Measurements from ENCODE around the gene SMIM22. TPM values are rescaled to one million over a fixed set of nuclear protein-coding genes. Genes with fewer than 3 reads are reported as not detected.

Gene SMIM22
- total RNA-seq, 1 experiment from 2014 or later: not detected

DNA sequence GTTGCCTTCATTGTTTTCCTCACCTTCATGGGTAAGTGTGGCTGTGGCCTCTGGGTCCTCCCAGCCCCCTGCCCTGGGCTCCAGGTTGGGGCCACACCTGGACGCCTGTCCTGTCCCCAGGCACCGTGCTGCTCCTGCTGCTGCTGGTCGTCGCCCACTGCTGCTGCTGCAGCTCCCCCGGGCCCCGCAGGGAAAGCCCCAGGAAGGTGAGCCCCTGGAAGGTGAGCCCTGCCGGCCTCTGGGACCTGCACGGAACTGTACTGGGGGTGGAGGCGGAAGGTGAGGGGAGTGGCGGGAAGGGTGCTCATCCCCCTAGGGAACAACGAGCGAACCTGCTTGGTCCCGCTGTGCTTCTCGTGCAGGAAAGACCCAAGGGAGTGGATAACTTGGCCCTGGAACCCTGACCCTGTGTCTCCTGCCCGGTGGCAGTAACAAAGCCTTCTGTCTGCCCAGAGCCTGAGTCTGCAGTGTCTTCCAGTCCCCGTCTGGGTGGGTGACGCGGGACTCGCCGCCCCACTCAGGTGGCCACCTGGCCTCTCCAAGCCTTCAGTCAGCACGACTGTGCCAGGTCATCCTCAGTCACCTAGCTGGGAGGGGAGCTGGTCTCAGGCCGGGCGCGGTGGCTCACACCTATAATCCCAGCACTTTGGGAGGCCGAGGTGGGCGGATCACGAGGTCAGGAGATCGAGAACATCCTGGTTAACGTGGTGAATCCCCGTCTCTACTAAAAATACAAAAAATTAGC is 831 bp downstream of the SMIM22 start:
- CTCF ChIA-PET: no interaction called here
- DNase-seq (ENCODE audit: low spot score): no peak
- POLR2A ChIA-PET (ENCODE audit: low non-redundant PET): no interaction called here
- no peak overlapping the region for H3K27ac ChIP-seq (ENCODE audit: low read depth, low read length, poor library complexity, severe bottlenecking)
- H3K36me3 ChIP-seq (ENCODE audit: insufficient read depth, low read length, poor library complexity, severe bottlenecking): no peaks in the 10 kb centered on the region
- H3K27me3 ChIP-seq (replicated peaks; ENCODE audit: insufficient read depth, low read depth, low read length, poor library complexity): no peaks in the 10 kb centered on the region
- no TSS peak for BruUV-seq (replicated peaks)
- H3K9me3 ChIP-seq (ENCODE audit: low read depth, low read length, poor library complexity, severe bottlenecking): no peaks in the 10 kb centered on the region
- TF ChIP-seq CTCF (conservative IDR thresholded peaks at IDR 0.05; ENCODE audit: low read depth, low read length) (no peak), EZH2 (IDR thresholded peaks at IDR 0.05; ENCODE audit: borderline replicate concordance, low read depth, low read length, poor library complexity, severe bottlenecking) (no peak)
- intact Hi-C loops (cut with micrococcal nuclease; ENCODE audit: unreplicated experiment): no loop called here
- H3K4me3 ChIP-seq (ENCODE audit: low read depth, low read length, poor library complexity, severe bottlenecking): no peak overlapping the region
- H3K4me1 ChIP-seq (ENCODE audit: insufficient read depth, low read length, poor library complexity, severe bottlenecking): no peaks in the 10 kb centered on the region

- ChIA-PET CTCF (no interaction called here), POLR2A (ENCODE audit: low non-redundant PET) (no interaction called here)
- H3K27me3 ChIP-seq (replicated peaks; ENCODE audit: insufficient read depth, low read depth, low read length, poor library complexity): no peaks in the 10 kb centered on the region
- no peak overlapping the region for H3K27ac ChIP-seq (ENCODE audit: low read depth, low read length, poor library complexity, severe bottlenecking)
- no peaks in the 10 kb centered on the region for H3K36me3 ChIP-seq (ENCODE audit: insufficient read depth, low read length, poor library complexity, severe bottlenecking)
- no peak overlapping the region for H3K4me3 ChIP-seq (ENCODE audit: low read depth, low read length, poor library complexity, severe bottlenecking)
- BruUV-seq (replicated peaks): no TSS peak
- intact Hi-C loops (cut with micrococcal nuclease; ENCODE audit: unreplicated experiment): no loop called here
- DNase-seq (ENCODE audit: low spot score): no peak
- no peaks in the 10 kb centered on the region for H3K9me3 ChIP-seq (ENCODE audit: low read depth, low read length, poor library complexity, severe bottlenecking)
- no peaks in the 10 kb centered on the region for H3K4me1 ChIP-seq (ENCODE audit: insufficient read depth, low read length, poor library complexity, severe bottlenecking)
- TF ChIP-seq CTCF (conservative IDR thresholded peaks at IDR 0.05; ENCODE audit: low read depth, low read length): no peak
- TF ChIP-seq EZH2 (IDR thresholded peaks at IDR 0.05; ENCODE audit: borderline replicate concordance, low read depth, low read length, poor library complexity, severe bottlenecking): no peak
Measured at GRCh38 chr16:4796982-4797804, 2.0 kb downstream of the SMIM22 start.

GRCh38 chr16:4797805-4798252 is 2.7 kb downstream of the SMIM22 start:
- Histone ChIP-seq H3K27me3 (replicated peaks; ENCODE audit: insufficient read depth, low read depth, low read length, poor library complexity) (no peaks in the 10 kb centered on the region), H3K9me3 (ENCODE audit: low read depth, low read length, poor library complexity, severe bottlenecking) (no peaks in the 10 kb centered on the region), H3K36me3 (ENCODE audit: insufficient read depth, low read length, poor library complexity, severe bottlenecking) (no peaks in the 10 kb centered on the region), H3K27ac (ENCODE audit: low read depth, low read length, poor library complexity, severe bottlenecking) (no peak overlapping the region), H3K4me3 (ENCODE audit: low read depth, low read length, poor library complexity, severe bottlenecking) (no peak overlapping the region), H3K4me1 (ENCODE audit: insufficient read depth, low read length, poor library complexity, severe bottlenecking) (no peaks in the 10 kb centered on the region)
- ChIA-PET CTCF (interaction anchor here (0.6 kb wide), 1 partner anchor 111 kb away, joined by 3 read pairs; no protein-coding TSS in a partner anchor), POLR2A (ENCODE audit: low non-redundant PET) (no interaction called here)
- intact Hi-C loops (cut with micrococcal nuclease; ENCODE audit: unreplicated experiment): no loop called here
- DNase-seq (ENCODE audit: low spot score): no peak
- BruUV-seq (replicated peaks): no TSS peak
- no peak for TF ChIP-seq EZH2 (IDR thresholded peaks at IDR 0.05; ENCODE audit: borderline replicate concordance, low read depth, low read length, poor library complexity, severe bottlenecking)
- no peak for TF ChIP-seq CTCF (conservative IDR thresholded peaks at IDR 0.05; ENCODE audit: low read depth, low read length)

Data from A673 (cell line).